HG03095 (cell line): ENCODE data around the gene SMIM24.
"Not testable (repeated sequence)": the region's sequence is repeated elsewhere in the genome, so short reads cannot be mapped to it uniquely, and the experiment has no call there.

ENCODE experiments used
- ATAC-seq: cut with Tn5 transposase; IDR thresholded peaks from one replicate; pipeline ENCODE4 v1.9.1; 2021; ENCODE audit warnings: moderate library complexity; ENCODE audit not compliant: unreplicated experiment

Gene SMIM24

DNA sequence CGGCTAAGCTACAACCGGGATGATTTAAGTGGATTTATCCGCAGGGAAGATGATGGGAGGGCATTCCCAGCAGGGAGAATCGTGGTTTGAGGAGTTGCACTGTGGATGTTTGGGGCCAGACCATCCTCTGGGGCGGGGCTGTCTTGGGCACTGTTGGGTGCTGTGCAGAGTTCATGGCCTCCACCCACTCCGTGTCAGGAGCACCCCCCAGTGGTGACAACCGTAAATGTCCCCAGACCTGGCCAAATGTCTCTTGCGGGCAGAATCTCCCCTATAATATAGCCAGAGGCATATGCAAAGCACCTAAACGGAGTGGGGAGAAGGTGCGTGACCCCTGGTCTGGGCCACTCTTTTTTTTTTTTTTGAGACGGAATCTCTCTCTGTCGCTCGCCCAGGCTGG is 40.2 kb downstream of the SMIM24 start:
- no peak for ATAC-seq

DNA sequence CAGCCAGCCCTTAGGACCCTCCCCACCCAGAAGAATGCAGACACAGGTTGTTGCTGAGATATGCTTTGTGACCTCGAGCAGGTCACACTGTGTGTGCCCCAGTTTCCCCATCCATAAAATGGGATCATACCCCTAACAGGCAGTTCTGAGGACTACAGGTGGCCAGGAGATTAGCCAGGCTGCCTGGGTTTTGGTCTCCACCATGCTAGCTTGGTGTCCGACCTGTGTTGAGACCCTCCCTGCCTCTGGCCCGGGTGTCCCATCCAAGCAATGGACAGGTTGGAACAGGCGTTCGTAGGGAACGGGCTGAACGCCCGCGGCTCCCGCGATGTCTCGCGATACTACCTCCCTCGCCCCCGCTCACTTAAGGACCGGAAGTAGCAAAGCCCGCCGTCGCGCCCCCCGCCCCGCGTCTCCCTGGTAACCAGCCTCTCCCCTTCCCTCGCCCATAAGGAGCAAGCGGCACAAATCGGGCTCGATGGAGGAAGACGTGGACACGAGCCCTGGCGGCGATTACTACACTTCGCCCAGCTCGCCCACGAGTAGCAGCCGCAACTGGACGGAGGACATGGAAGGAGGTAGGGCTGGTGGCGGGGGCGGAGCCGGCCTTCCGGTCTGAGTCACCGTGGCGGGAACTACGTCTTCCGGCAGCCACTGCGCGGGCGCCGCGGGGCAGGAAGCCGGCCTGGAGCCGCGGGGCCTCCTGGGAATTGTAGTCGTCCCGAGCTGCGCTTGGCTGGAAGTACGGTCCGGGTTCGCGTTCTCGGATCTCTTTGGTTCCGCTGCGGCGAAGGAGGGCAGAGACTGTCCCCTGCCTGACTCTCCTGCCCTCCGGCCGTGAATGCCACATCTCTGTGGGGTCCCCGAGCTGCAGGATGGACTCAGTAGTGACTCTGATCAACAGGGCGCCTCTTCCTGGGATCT is 45.4 kb downstream of the SMIM24 start:
- peak; percentile 72 for ATAC-seq

- ATAC-seq, result no peak
These were observed 46.4 kb downstream of the SMIM24 start for GRCh38 chr19:3433805-3434540.

DNA sequence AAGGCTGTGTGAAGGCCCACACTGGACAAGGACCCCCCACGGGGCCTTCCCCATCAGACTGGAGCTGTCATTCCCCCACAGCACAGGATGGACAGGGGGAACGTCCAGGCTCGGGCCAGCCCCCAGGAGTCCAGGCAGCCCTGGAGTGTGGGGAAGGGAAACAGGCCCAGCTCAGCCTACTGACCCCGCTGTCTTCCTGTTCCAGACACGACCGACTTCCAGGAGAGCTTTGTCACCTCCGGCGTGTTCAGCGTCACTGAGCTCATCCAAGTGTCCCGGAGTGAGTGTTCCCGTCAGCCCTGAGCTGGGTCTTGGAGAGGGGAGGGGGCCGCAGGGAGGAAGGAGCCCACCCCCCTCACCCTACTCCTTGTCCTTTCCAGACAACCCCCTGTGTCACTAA is 47.0 kb downstream of the SMIM24 start:
- no peak for ATAC-seq

DNA sequence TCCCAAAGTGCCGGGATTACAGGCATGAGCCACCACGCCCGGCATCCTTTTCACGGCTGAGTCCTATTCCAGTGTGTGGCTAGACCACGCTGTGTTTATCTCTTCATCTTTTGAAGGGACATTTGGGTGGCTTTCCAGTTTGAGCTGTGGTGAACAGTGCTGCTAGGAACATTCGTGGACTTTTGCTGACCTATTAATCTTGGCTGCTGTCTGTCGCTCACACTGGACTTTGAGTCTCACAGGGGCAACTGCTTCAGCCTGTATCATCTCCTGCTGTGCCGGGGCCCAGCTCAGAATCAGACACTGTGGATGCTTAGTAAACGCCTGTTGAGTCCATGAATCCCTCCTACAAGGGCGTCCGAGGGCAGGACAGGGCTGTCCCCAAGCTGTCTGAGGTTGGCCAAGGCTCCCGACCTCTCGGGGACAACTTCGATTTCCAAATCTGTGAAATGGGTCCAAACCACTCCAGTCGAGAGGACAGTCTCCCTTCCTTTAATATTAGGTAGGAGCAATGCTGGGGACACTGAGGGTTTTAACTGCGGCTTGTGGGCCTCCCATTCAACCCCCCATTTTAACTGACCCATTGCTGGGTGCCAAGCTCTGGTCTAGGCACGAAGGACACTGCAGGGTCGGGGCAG is 48.4 kb downstream of the SMIM24 start:
- ATAC-seq, result no peak

DNA sequence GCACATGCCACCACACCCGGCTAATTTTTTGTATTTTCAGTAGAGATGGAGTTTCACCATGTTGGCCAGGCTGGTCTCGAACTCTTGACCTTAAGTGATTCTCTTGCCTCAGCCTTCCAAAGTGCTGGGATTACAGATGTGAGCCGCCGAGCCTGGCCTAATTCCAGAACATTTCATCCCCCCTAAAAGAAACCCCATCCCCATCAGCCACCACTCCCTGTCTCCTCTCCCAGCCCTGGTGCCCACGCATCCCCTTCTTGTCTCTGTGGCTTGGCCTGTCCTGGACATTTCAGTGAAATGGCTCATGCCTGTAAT is 50.0 kb downstream of the SMIM24 start:
- not testable (repeated sequence) for ATAC-seq

DNA sequence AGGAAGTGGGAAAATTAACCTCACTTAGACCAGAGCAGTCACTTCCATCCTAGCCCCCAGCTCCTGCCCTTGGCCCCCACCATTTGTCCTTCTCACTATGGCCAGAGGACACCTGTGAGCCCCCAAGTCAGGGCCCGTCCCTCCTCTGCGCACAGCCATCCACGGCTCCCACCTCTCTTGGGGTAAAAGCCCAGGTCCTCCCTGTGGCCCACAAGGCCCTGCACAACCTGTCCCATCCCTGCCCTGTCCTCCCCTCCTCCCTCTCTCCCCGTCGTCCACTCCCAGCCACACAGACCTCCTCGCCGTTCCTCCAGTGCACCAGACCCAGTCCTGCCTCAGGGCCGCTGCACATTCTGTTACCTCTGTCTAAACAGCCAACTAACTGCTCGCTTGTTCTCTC is 53.9 kb downstream of the SMIM24 start:
- no peak for ATAC-seq
